Trophoblast cell (in vitro differentiated cells and primary cell): ENCODE results near the gene ITGB1BP2.
"Not testable (repeated sequence)": the region's sequence is repeated elsewhere in the genome, so short reads cannot be mapped to it uniquely, and the experiment has no call there.

Experiments used
- DNase-seq, 2 donors: peaks; one replicate each; pipeline ENCODE4 v3.0.0-alpha.2; 2016
- H2AFZ ChIP-seq: 2 replicates; pipeline ENCODE4 v1.6.1; 2013; ENCODE audit warnings: low read length, moderate library complexity, mild to moderate bottlenecking; ENCODE audit not compliant: insufficient read depth, poor library complexity
- H2AK5ac ChIP-seq: 2 replicates; pipeline ENCODE4 v1.6.1; 2013; ENCODE audit warnings: mild to moderate bottlenecking, low read length
- H2BK120ac ChIP-seq: 2 replicates; pipeline ENCODE4 v1.6.1; 2013; ENCODE audit warnings: low read length, mild to moderate bottlenecking, moderate library complexity; ENCODE audit not compliant: insufficient read depth, poor library complexity
- H2BK12ac ChIP-seq: 2 replicates; pipeline ENCODE4 v1.6.1; 2013; ENCODE audit warnings: mild to moderate bottlenecking, low read length, moderate library complexity
- H2BK5ac ChIP-seq: 2 replicates; pipeline ENCODE4 v1.6.1; 2013; ENCODE audit warnings: low read length, low read depth, moderate library complexity, mild to moderate bottlenecking; ENCODE audit not compliant: poor library complexity
- H3K14ac ChIP-seq: 2 replicates; pipeline ENCODE4 v1.6.1; 2013; ENCODE audit warnings: mild to moderate bottlenecking, low read length
- H3K18ac ChIP-seq: 2 replicates; pipeline ENCODE4 v1.6.1; 2013; ENCODE audit warnings: mild to moderate bottlenecking, low read length
- H3K23ac ChIP-seq: 2 replicates; pipeline ENCODE4 v1.6.1; 2013; ENCODE audit warnings: low read length
- H3K27ac ChIP-seq: 2 replicates; pipeline ENCODE4 v1.5.1; 2013; ENCODE audit warnings: low read depth, mild to moderate bottlenecking, inconsistent platforms, low read length, moderate library complexity
- H3K27me3 ChIP-seq: 2 replicates; pipeline ENCODE4 v1.6.1; 2013; ENCODE audit warnings: inconsistent platforms, mild to moderate bottlenecking, low read length, moderate library complexity; ENCODE audit not compliant: insufficient read depth
- H3K36me3 ChIP-seq, 2 experiments: 1 replicate in 1 of 2; 2 replicates in 1 of 2; pipeline ENCODE4 v1.6.1; 2013; ENCODE audit warnings: low read length in 2 of 2, mild to moderate bottlenecking in 2 of 2, moderate library complexity in 1 of 2; ENCODE audit not compliant: insufficient read depth in 2 of 2, control insufficient read depth in 1 of 2
- H3K4ac ChIP-seq: 2 replicates; pipeline ENCODE4 v1.6.1; 2013; ENCODE audit warnings: low read depth, mild to moderate bottlenecking, low read length, moderate library complexity
- H3K4me1 ChIP-seq, 2 experiments: 1 replicate in 1 of 2; 2 replicates in 1 of 2; pipeline ENCODE4 v1.6.1; 2013; ENCODE audit warnings: low read length in 2 of 2, mild to moderate bottlenecking in 2 of 2, moderate library complexity in 1 of 2; ENCODE audit not compliant: insufficient read depth in 2 of 2, control insufficient read depth in 1 of 2
- H3K4me2 ChIP-seq: 2 replicates; pipeline ENCODE4 v1.6.1; 2013; ENCODE audit warnings: inconsistent platforms, mild to moderate bottlenecking, low read length, moderate library complexity
- H3K4me3 ChIP-seq: 2 replicates; pipeline ENCODE4 v1.5.1; 2013; ENCODE audit warnings: mild to moderate bottlenecking, low read depth, low read length, inconsistent platforms
- H3K79me1 ChIP-seq: one replicate; pipeline ENCODE4 v1.6.1; 2013; ENCODE audit warnings: low read length
- H3K79me2 ChIP-seq: 2 replicates; pipeline ENCODE4 v1.6.1; 2013; ENCODE audit warnings: low read length, mild to moderate bottlenecking; ENCODE audit not compliant: control insufficient read depth, insufficient read depth, poor library complexity
- H3K9ac ChIP-seq: 2 replicates; pipeline ENCODE4 v1.6.1; 2013; ENCODE audit warnings: mild to moderate bottlenecking, low read length
- H3K9me3 ChIP-seq: 2 replicates; pipeline ENCODE4 v1.6.1; 2013; ENCODE audit warnings: low read depth, mild to moderate bottlenecking, control low read depth, inconsistent platforms, low read length; ENCODE audit not compliant: insufficient read depth
- H4K12ac ChIP-seq: 2 replicates; pipeline ENCODE4 v1.6.1; 2013; ENCODE audit warnings: low read depth, mild to moderate bottlenecking, low read length, moderate library complexity
- H4K8ac ChIP-seq: 2 replicates; pipeline ENCODE4 v1.6.1; 2013; ENCODE audit warnings: low read depth, mild to moderate bottlenecking, low read length, moderate library complexity
- H4K91ac ChIP-seq: one replicate; pipeline ENCODE4 v1.6.1; 2013; ENCODE audit warnings: low read depth, mild to moderate bottlenecking, low read length, moderate library complexity
- WGBS: extraction: QIAGEN DNeasy Blood & Tissue Kit; methylation state at CpG from one replicate; pipeline ENCODE4 v1.1.7; 2013; ENCODE audit warnings: missing lambda C conversion rate; ENCODE audit not compliant: insufficient read length, insufficient coverage; ENCODE audit errors: extremely low coverage; 5-methylcytosine and 5-hydroxymethylcytosine counted together

The ITGB1BP2 gene

GRCh38 chrX:71272313-71272712 is 29.2 kb upstream of the ITGB1BP2 start:
- not testable (repeated sequence) for H3K9ac ChIP-seq, H4K91ac ChIP-seq, H2AK5ac ChIP-seq, H2BK5ac ChIP-seq, H3K79me2 ChIP-seq, H3K79me1 ChIP-seq, H3K27ac ChIP-seq, H3K4me3 ChIP-seq, H2AFZ ChIP-seq, H3K9me3 ChIP-seq, H2BK120ac ChIP-seq, H3K23ac ChIP-seq, H3K4ac ChIP-seq, H4K8ac ChIP-seq, DNase-seq, H4K12ac ChIP-seq, H3K4me1 ChIP-seq, H2BK12ac ChIP-seq, H3K4me2 ChIP-seq, H3K36me3 ChIP-seq, H3K18ac ChIP-seq, H3K27me3 ChIP-seq, H3K14ac ChIP-seq
- no CpG with 5 or more reads among the region's 2 CpGs for WGBS

- not testable (repeated sequence) for H2BK120ac ChIP-seq, H2BK5ac ChIP-seq, H3K9ac ChIP-seq, H4K8ac ChIP-seq, H3K9me3 ChIP-seq, H3K18ac ChIP-seq, H3K36me3 ChIP-seq, H3K4ac ChIP-seq, H2BK12ac ChIP-seq, H3K27me3 ChIP-seq, DNase-seq, H2AK5ac ChIP-seq, H3K79me2 ChIP-seq, H3K79me1 ChIP-seq, H3K4me2 ChIP-seq, H3K27ac ChIP-seq, H4K12ac ChIP-seq, H2AFZ ChIP-seq, H3K14ac ChIP-seq, H3K23ac ChIP-seq, H3K4me1 ChIP-seq, H3K4me3 ChIP-seq, H4K91ac ChIP-seq
- no CpG with 5 or more reads among the region's 11 CpGs for WGBS
Measured at GRCh38 chrX:71281300-71281699, 20.2 kb upstream of the ITGB1BP2 start.

- H2BK5ac ChIP-seq: peak overlapping the region; percentile 73
- H2AFZ ChIP-seq: peak overlapping the region; percentile 26
- no peaks in the 10 kb centered on the region for H3K27me3 ChIP-seq
- peak overlapping the region; percentile 62 for H2BK120ac ChIP-seq
- WGBS: no CpG with 5 or more reads among the region's 16 CpGs
- H3K23ac ChIP-seq: no peak overlapping the region
- peaks cover 10% of the 10 kb centered on the region for H3K79me2 ChIP-seq
- H3K36me3 ChIP-seq: peaks cover 1 to 6% of the 10 kb centered on the region in 2 experiments
- H3K27ac ChIP-seq: peak overlapping the region; percentile 91
- no peak overlapping the region for H4K12ac ChIP-seq
- peak overlapping the region; percentile 50 for H4K8ac ChIP-seq
- peaks cover 0 to 2% of the 10 kb centered on the region in 2 experiments for H3K4me1 ChIP-seq
- H3K79me1 ChIP-seq: peaks cover 8% of the 10 kb centered on the region
- no peak overlapping the region for H2BK12ac ChIP-seq
- no peaks in the 10 kb centered on the region for H3K9me3 ChIP-seq
- H3K4me3 ChIP-seq: no peak overlapping the region
- no peak overlapping the region for H3K14ac ChIP-seq
- H3K9ac ChIP-seq: no peak overlapping the region
- no peak overlapping the region for H3K18ac ChIP-seq
- peak overlapping the region; percentile 51 for H3K4me2 ChIP-seq
- peak overlapping the region; percentile 83 for H3K4ac ChIP-seq
- peak overlapping the region; percentile 86 for H4K91ac ChIP-seq
- no peak overlapping the region for H2AK5ac ChIP-seq
- DNase-seq: peak in 1 of 2 donors; percentile 11
Measured at GRCh38 chrX:71282514-71283402, 18.8 kb upstream of the ITGB1BP2 start.

DNA sequence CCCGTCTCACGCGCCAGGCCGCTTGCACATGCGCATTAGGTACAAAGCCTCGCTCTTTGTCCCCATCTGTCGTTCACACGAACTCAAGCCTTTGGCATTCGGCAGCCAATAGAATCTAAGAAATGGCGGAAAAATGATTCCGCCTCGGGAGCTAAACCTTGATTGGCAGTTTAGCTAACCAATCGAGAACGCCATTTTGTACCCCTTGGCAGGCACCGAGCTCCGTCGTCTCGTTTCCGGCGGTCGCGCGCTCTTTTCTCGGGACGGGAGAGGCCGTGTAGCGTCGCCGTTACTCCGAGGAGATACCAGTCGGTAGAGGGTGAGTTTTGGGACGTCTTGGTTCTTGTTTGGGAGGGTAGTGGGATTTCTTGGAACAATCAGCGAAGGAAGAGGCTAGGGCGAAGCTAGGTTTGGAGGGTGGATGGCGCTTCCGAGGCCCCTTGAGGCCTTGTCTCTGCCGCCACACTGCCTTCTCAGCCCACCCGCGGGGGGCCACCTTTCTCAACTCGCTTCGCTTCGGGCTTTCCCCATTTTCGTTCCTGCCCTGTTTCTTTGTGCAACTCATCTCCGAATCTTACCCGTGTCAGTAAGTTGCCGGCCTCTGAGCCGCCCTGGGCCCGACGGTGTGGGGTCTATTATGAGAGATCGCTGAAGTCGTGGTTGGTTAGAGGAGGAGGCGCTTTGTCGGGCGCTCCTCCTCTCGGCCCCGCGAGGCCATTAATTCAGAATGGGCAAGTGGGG is 18.0 kb upstream of the ITGB1BP2 start, which contains the start of gene NONO:
Gene NONO (plus strand): TSS at position 233 of the 741 bp plus-strand sequence. CDS start 7,003 bp downstream, outside the sequence.
- peak within 1 kb of the TSS; percentile 62 for H2BK120ac ChIP-seq
- peaks cover 8% of the 10 kb centered on the region for H3K79me1 ChIP-seq
- H3K9me3 ChIP-seq: no peaks in the 10 kb centered on the region
- no peak within 1 kb of the TSS for H3K23ac ChIP-seq
- peak within 1 kb of the TSS; percentile 95 for H4K91ac ChIP-seq
- peak within 1 kb of the TSS; percentile 98 for H4K12ac ChIP-seq
- H3K9ac ChIP-seq: peak within 1 kb of the TSS; percentile 99
- H3K27ac ChIP-seq: peak within 1 kb of the TSS; percentile 94
- WGBS: no CpG with 5 or more reads among the region's 57 CpGs
- no peak within 1 kb of the TSS for H2AK5ac ChIP-seq
- peak within 1 kb of the TSS; percentile 26 for H2AFZ ChIP-seq
- no peaks in the 10 kb centered on the region for H3K27me3 ChIP-seq
- no peak within 1 kb of the TSS for H2BK12ac ChIP-seq
- H2BK5ac ChIP-seq: peak within 1 kb of the TSS; percentile 83
- DNase-seq: peak; percentile 90 to 99
- peak within 1 kb of the TSS; percentile 94 for H3K18ac ChIP-seq
- H3K4ac ChIP-seq: peak within 1 kb of the TSS; percentile 86
- H3K4me3 ChIP-seq: peak within 1 kb of the TSS; percentile 88
- H3K4me2 ChIP-seq: peak within 1 kb of the TSS; percentile 75
- H3K79me2 ChIP-seq: peaks cover 10% of the 10 kb centered on the region
- H4K8ac ChIP-seq: peak within 1 kb of the TSS; percentile 66
- H3K36me3 ChIP-seq: peaks cover 6% of the 10 kb centered on the region in 2 experiments
- peak within 1 kb of the TSS; percentile 66 for H3K14ac ChIP-seq
- peaks cover 0 to 2% of the 10 kb centered on the region in 2 experiments for H3K4me1 ChIP-seq
